ENCODE measurements around the gene KIAA1217. TPM values are rescaled to one million over a fixed set of nuclear protein-coding genes. Genes with fewer than 3 reads are reported as not detected.

Gene KIAA1217
- polyA plus RNA-seq, 2 of the 4 experiments (the other 2 are of a cell fraction), result 1.5 to 2.7 TPM

GRCh38 chr10:24418532-24418931 is 209.6 kb downstream of the KIAA1217 start:
- Histone ChIP-seq H3K4me2 (no peak overlapping the region), H3K27ac (no peak overlapping the region), H3K9me3 (no peaks in the 10 kb centered on the region; the same call in 2 of the 3 replicates), H3K4me1 (no peaks in the 10 kb centered on the region), H3K4me3 (no peak overlapping the region)
- ChIA-PET POLR2A (no interaction called here), CTCF (interaction anchor here (0.9 to 1.0 kb wide), 2 partner anchors 16 to 86 kb away, joined by 3 to 4 read pairs; no protein-coding TSS in a partner anchor)
- TF ChIP-seq MYC (IDR thresholded peaks at IDR 0.05; ENCODE audit: borderline replicate concordance, low read length) (no peak), CTCF (IDR thresholded peaks at IDR 0.05) (peak; percentile 12; the same call in 1 of the 3 replicates)
- 80% methylated on average over 4 of the region's 4 CpGs for WGBS (ENCODE audit: missing lambda C conversion rate)
- ATAC-seq, result no peak
- no peak for DNase-seq (ENCODE audit: low read depth in 1 of 2, low spot score in 1 of 2)
- FAIRE-seq, result no peak

- WGBS (ENCODE audit: missing lambda C conversion rate), result 31% methylated on average over 3 of the region's 3 CpGs
- Histone ChIP-seq H3K4me1 (no peaks in the 10 kb centered on the region), H3K9me3 (no peaks in the 10 kb centered on the region; the same call in 2 of the 3 replicates), H3K4me3 (no peak overlapping the region), H3K4me2 (no peak overlapping the region), H3K27ac (no peak overlapping the region)
- no peak for FAIRE-seq
- ChIA-PET POLR2A (no interaction called here), CTCF (interaction anchor here (0.9 to 1.0 kb wide), 2 partner anchors 17 to 85 kb away, joined by 3 to 4 read pairs; no protein-coding TSS in a partner anchor)
- DNase-seq (ENCODE audit: low read depth in 1 of 2, low spot score in 1 of 2), result no peak
- ATAC-seq, result no peak
- TF ChIP-seq EHMT2 (IDR thresholded peaks at IDR 0.05; ENCODE audit: low read depth) (no peak), ZFP36 (IDR thresholded peaks at IDR 0.05; ENCODE audit: borderline replicate concordance, partially characterized antibody) (no peak), RAD21 (conservative IDR thresholded peaks at IDR 0.05 in 1 of 2, IDR thresholded peaks at IDR 0.05 in 1 of 2) (no peak), CBX8 (IDR thresholded peaks at IDR 0.05) (no peak), EHF (CRISPR knock-in tag; IDR thresholded peaks at IDR 0.05) (no peak), BCL3 (IDR thresholded peaks at IDR 0.05) (no peak), ZNF302 (CRISPR knock-in tag; IDR thresholded peaks at IDR 0.05) (no peak)
Observed at GRCh38 chr10:24419066-24419465, 210.1 kb downstream of the KIAA1217 start.

- Histone ChIP-seq H3K4me3 (no peak overlapping the region), H3K4me1 (peaks cover 6% of the 10 kb centered on the region; the same call in 2 of the 3 replicates), H3K9me3 (no peaks in the 10 kb centered on the region), H3K4me2 (no peak overlapping the region), H3K27ac (no peak overlapping the region)
- DNase-seq (ENCODE audit: low read depth in 1 of 2, low spot score in 1 of 2) (no peak), FAIRE-seq (no peak), ATAC-seq (no peak)
- POLR2A ChIA-PET, result no interaction called here
- TF ChIP-seq RFX5 (IDR thresholded peaks at IDR 0.05) (no peak), PHF8 (IDR thresholded peaks at IDR 0.05; ENCODE audit: borderline replicate concordance, low read depth) (no peak), HDAC2 (IDR thresholded peaks at IDR 0.05) (no peak)
- CTCF ChIA-PET, result no interaction called here
- 44% methylated on average over 1 of the region's 1 CpG for WGBS (ENCODE audit: missing lambda C conversion rate)
Observed at GRCh38 chr10:24425151-24425550, 216.2 kb downstream of the KIAA1217 start.

GRCh38 chr10:24427678-24428409 is 218.9 kb downstream of the KIAA1217 start:
- ChIA-PET POLR2A (no interaction called here), CTCF (interaction anchor here (0.8 kb wide), 1 partner anchor 30 kb away, joined by 3 read pairs; no protein-coding TSS in a partner anchor)
- WGBS (ENCODE audit: missing lambda C conversion rate), result 58% methylated on average over 14 of the region's 14 CpGs
- Histone ChIP-seq H3K4me2 (0 out of 3 replicates have a peak overlapping the region, but pooled peaks have one; percentile 26), H3K9me3 (no peaks in the 10 kb centered on the region), H3K27ac (no peak overlapping the region), H3K4me1 (peaks cover 6% of the 10 kb centered on the region; the same call in 2 of the 3 replicates), H3K4me3 (no peak overlapping the region)
- TF ChIP-seq CHD4 (IDR thresholded peaks at IDR 0.05; ENCODE audit: borderline replicate concordance) (no peak), MAZ (IDR thresholded peaks at IDR 0.05; ENCODE audit: borderline replicate concordance, low read depth, low read length) (no peak), POLR2AphosphoS2 (conservative IDR thresholded peaks at IDR 0.05; ENCODE audit: low read length) (no peak), CBX8 (IDR thresholded peaks at IDR 0.05) (no peak), HOXA7 (CRISPR knock-in tag; IDR thresholded peaks at IDR 0.05) (no peak)
- FAIRE-seq, result no peak
- DNase-seq (ENCODE audit: low read depth in 1 of 2, low spot score in 1 of 2), result no peak
- 0 out of 6 replicates have a peak, but pooled peaks of 1 of the 2 experiments have one; percentile 33 for ATAC-seq
